GM18520 (cell line): Measurements from ENCODE around the gene FOCAD.

Source experiments
- ATAC-seq: cut with Tn5 transposase; IDR thresholded peaks from one replicate; pipeline ENCODE4 v1.9.1; 2021; ENCODE audit not compliant: unreplicated experiment

FOCAD gene

DNA sequence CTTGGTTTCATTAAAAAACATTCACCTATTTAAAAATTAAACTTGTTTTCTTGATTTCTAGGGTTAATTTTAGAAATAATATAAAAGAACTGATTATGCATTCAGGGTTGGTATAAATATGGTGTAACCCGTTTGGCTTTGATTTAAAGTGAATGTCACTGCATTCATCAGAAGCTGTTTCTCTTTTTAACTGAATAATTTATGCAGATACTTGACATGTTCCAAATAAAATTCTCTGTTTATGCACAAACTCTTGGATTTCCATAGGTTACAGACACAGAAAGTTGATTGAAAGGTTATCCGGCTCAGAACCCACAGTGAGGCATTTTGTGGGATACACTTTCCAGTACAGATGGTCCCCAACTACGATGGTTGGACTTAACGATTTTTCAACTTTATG is 186.1 kb downstream of the FOCAD start:
- no peak for ATAC-seq

DNA sequence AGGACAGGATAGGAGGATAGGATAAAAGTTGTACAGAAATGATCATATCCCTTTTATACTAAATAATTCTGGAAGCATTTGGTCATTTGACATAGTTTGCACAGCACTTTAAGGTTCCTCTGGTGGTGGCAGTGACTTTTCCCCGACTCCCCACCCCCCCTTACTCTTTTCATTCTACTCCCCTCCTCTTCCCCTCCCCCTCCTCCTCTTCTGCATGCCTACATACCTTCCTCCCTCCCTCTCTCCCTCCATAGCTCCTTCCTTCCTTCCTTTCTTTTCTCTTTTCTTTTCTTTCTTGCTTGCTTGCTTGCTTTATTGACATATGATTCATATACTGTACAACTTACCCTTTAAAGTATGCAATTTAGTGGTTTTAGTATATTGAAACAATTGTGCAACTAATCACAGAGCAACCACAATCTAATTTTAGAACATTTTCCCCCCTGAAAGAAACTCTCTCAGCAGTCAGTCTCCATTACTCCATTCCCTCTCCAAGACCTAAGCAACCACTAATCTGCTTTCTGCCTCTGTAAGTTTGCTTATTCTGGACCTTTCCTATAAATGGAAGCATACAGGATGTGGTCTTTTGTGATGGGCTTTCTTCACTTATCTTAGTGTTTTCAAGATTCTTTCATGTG is 188.4 kb downstream of the FOCAD start:
- no peak for ATAC-seq

DNA sequence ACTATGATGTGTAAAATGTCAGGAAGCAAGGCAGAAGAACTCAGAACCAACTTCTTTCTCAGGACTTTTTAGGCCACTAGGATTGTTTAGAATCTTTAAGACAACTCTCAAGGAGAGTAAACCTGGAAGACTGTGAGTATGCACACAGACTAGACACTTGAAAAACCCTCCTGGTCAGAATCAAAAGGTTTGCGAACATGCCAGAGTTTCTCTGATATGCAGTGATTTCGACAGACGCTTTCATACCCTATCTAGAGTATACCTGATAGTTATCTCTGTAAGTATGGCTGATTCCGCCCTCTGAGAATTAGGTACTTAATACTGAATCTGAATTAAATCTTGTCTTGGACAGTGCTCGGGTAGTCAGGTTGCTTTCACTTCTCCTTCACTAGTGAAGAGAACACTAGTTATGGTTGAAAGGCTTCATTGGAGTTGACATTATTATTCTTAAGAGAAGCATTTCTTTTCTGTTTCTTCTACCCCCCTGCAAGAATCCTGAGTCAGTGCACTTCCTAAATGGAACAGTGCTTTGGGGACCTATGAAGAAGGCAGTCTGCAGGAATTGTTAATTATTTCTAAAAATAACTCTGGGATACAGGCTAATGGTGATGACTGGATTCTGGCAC is 189.3 kb downstream of the FOCAD start:
- ATAC-seq: no peak

DNA sequence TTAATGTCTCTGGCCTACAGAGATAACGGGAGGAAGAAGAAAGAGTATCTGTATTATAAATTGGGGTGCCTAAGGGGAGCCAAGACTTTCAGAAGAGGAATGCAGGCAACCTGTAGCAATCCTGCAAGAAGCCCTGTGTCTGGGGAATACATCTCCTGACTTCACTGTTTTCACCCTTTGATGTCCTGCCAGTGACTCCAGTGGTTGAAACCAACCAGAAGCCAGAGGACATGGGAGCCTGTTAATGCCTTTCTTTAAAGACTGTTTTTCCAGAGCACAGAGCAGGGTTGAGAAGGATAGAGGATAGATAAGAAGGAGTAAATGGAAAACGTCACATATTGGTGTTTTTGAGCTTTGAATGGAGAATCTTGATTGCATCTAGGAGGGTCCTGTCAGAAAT is 196.2 kb downstream of the FOCAD start:
- no peak for ATAC-seq

DNA sequence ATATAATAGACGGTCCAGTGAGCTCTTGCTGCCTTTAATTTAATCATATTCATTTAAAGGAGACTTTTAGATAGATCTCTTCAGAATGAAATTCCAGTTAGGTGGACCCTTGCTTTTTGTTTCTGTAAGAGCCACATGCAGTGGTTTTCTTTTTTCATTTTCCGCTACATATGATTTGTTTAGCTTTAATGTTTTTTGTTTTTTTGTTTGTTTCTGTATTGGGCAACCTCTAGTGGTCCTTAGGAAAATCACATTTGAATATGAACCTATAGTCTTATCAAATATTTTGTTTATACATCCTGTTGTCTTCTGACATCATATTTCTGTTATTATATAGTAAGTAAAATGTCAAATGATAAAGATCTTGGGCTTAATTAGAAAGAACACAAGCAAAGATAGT is 196.6 kb downstream of the FOCAD start:
- ATAC-seq: no peak

DNA sequence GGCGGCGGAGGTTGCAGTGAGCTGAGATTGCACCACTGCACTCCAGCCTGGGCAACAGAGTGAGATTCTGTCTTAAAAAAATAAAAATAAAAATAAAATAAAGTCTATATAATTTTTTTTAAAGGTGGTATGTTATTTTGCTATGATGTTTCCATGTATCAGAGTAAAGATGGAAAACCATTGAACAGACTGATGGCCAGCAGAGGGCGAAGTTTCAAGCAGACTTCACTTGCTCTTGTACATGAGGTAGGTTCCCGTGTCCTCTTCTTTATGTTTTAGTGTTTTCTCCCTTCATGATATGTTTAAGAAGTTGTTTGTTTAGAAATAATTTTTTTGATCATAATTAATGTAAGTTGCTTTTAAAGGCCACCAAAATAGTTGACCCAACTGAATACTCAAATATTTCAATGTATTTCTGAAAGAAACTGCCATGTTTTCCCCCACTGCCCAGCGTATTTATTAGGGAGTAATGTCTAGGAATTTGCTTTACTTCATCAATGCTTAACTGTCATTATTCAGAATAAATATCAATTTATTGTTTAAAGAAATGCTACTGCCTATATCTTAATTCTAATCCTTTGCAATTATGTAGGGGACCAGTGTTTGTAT is 201.0 kb downstream of the FOCAD start:
- ATAC-seq: no peak

DNA sequence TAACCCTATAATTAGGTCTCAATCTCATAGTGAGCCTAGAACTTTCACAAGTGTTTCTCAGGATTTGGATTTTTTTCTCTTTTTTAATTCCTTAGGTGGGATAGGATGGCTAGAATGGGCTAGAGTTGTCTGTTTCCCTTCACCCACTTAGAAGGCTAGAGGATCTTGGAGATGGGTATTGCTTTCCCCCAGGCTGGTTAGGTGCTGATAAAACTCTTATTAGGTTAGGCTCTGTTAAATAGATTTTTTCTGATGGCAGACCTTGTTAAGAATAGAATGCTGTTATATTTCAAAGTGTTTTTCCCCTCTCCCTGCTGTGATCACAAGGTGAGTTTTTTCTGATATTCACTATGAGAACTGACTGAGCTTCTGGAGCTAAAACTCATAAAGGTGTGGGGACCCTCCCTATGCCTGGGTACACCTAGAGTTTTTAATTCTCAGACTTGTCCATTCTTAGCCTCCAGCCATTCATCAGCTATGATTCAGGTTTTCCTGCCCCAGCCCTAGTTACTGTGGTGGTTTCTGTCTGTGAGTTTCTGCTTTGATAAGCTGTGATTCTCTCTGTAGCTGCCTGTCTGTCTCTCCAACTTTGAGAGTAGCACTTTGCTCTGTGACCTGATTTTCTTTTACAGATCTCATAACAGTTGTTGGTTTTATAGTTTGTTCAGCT is 215.0 kb downstream of the FOCAD start:
- ATAC-seq: no peak

DNA sequence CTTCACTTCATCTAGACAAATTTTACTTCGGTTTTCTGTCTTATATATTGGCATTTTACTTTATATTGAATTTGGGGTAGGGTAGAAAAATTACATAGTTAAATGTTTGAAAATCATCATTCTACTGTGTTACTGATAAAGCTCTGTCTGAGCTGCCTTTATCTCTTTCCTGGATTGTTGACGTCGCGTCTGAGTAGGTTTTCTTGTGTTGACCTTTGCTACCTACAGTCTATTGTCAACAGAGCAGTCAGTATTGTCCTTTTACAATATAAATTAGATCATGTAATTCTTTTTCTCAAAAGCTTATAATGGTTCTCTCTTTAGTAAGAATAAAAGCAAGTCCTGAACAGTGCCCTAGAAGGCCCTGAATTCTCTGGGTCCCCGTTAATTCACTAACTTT is 219.2 kb downstream of the FOCAD start:
- ATAC-seq: no peak

DNA sequence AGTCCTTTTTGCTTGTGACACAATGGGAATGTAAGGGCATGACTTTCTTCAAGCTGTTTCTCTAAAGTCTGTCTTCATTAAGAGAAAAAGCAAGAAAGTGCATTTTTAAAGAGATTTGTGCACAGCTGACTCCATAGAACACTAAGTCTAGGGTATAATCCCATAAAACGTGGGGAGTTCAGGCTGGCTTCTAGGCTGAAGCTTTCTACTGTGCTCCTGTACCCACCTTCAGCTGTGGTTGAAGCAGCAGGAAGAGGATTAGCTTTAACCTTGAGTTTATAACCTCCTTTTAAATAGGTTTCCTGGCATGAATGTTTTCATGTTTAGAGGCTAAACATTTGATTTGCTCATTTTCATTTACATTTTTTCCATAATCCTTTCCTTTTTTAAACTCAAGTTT is 220.9 kb downstream of the FOCAD start:
- no peak for ATAC-seq

DNA sequence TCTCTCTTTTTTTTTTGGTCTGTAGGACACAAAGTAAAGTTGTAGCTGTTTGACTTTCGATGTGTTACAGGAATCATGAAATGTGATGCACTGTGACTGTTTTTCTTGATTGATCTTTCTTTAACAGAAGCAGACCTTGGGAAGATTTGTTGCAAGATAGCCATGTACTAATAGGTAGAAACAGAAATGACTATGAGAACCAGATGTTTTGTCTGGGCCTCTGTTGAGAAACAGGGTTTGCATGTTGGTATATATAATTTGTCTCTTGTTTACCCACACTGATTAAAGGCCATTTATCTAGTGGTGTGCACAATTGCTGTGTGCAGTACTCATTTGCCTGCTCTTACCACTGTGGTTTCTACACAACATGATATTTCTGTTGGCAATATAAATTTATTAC is 222.3 kb downstream of the FOCAD start:
- ATAC-seq: no peak

DNA sequence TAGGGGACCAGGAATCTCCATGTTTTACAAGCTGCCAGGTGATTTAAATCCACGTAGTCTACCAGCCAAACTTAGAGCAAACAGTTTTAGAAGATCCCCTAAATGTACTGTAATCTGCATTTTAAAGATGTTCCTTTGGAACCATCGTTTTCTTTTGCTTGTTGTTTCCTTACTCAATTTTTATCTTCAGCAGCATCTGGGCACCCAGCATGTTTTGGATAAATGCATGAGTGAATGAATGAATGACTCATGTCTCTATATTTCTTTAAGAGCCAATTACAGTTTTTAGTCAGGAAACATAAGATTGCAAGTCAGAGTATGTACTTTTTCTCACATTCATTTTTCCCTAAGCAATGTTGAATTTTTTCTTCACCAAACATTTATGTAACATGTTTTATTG is 224.4 kb downstream of the FOCAD start:
- no peak for ATAC-seq

DNA sequence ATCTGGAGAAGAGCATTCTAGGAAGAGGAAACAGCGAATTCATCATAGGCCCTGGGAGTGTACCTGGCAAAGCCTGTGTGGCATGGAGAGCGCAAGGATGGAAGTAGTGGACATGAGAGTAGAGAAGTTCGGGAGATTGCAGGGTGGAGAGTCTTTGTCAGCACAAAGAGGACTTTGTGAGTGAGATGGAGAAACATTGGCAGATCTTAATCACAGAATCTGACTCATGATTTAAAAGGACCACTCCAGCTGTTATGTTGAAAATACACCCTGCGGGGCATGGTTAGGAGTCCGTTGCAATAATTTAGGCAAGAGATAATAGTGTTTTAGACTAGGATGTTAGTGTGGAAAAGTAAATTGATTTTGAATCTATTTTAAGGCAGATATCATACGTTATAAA is 230.5 kb downstream of the FOCAD start:
- ATAC-seq: no peak

DNA sequence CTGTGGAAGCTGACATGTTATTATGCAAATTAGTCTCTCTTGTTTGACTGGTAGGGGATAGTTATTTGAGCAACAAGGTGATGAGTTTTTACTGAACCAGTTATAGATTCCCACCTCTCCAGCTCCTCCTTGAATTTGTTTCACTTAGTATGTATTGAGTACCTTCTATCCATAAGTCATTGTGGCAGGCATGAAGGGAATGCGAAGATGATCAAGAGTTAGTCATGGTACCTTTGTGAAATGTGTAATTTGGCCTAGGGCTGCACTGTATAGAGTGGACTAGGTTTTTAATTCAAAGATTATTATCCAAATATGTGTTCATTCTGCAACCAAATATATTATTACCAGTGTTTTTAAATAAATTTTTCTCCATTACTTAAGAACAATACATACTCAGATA is 237.3 kb downstream of the FOCAD start:
- ATAC-seq: no peak

DNA sequence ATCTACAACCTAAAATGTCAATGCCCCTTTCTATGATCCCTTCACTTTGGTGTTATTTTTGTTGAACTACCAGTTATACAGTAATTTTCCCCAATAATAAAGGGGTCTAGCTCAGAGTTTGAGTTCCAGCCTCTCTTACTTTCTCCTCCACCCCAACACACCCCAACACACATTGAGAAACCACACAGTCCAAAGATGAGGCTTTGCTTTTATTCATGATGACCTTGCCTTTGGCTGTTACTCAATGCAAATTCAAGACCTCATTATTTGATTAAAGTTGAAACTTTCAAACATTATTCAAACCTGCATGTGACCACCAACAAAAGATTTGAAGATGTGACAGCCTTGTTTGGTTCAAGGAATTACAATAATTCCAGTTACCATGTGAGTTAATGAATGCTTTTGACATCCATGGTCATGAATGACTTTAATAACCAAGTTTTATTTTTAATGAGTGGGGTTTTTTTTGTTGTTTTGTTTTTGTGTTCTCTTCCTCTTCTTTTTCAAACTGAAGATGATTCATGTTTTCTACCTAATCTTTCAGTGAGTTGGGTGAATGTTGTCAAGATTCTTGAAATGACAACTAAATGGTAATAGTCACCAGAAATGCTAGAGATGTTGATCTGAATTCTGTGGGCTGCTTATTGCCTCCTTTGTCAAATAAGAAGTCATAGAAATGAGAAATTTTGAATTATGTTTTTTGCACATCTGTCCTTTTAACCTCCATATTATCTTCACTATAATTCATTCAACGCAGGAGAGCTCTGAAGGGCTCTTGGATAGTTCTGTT is 241.4 kb downstream of the FOCAD start:
- no peak for ATAC-seq

DNA sequence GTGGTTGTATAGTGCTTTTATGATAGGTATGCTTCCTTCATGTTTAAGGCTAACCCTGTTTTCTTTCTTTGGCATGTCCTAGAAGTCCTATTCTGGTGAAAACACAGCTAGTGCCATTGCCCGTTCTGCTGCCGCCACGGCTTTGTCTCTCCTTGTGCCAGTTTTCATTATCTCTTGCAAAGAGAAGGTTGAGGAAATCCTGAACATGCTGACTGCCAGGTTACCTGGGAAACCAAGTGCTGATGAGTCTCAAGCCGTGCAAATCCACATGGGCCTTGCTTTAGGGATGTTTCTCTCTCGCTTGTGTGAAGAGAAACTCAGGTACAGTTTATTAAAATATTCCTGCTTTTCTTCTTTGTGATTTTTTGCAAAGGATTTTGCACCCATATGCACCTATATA is 245.2 kb downstream of the FOCAD start:
- no peak for ATAC-seq

DNA sequence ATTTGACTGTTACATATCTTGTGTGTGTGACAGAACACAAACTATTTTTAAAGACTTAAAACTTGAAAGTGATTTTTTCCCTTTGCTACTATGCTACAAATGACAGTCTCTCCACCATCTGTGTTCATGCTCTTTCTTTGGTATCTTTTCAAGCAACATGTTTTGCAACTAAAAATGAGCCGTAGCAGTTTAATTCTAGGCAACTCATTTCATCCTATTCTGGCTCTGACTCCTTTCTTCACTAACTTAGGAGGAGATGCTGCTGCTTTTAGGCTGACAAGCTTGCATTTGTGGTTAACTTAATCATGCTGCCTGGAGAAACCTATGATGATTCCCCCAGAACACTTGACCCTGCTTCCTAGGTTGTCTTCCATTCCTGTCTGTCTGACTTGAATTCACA is 246.8 kb downstream of the FOCAD start:
- no peak for ATAC-seq

DNA sequence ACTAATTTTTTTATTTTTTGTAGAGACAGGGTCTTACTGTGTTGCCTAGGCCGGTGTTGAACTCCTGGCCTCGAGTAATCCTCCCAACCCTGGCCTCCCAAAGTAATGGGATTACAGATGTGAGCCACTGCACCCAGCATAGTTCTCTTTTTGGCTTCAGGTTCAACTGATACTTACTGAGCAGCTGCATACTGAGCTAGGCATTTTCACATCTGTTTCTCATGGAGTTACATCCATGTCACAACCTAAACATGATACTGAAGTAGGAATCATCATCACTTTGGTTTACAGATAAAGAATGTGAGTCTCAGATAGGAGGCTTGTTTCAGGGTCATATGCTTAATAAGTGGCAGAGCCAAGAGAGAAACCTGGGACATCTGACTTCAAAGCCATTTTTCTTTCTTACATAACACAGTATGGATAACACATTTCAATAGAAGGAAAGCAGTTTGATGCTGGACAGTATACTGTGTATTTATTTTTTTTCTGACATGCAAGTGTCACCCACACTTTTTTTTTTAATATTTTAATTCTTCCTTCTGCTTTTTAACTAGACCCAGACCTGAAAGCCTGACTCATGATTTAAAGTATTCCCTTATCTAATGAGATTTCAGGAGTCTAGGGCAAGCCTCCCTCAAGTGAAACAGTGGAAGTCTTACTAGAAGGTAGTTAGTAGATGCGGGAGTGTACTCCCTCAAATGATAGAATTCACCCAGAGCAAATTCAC is 256.6 kb downstream of the FOCAD start:
- ATAC-seq: peak; percentile 12

DNA sequence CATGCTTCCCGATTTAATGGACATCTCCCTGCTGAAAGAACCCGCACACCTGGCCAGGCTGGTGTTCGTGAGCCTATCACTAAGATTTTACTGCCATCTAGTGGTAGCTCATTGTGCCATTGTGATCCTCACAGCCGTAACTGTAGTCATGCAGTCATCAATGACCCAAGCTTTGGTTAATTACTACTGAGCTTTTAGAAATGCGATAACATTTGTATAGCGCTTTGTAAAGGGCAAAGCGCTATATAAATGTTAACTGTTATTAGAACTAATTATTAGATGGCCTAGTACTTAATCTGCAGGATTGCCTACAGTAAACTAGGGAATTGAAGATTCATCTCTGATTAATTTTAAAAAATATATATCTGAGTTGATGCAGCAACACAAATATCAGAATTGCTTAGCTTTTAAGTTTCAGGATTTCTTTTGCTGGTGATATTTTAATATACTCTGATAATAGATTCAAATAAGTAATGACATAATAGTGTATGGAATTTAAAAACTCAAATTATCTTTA is 257.2 kb downstream of the FOCAD start:
- ATAC-seq: peak; percentile 92

DNA sequence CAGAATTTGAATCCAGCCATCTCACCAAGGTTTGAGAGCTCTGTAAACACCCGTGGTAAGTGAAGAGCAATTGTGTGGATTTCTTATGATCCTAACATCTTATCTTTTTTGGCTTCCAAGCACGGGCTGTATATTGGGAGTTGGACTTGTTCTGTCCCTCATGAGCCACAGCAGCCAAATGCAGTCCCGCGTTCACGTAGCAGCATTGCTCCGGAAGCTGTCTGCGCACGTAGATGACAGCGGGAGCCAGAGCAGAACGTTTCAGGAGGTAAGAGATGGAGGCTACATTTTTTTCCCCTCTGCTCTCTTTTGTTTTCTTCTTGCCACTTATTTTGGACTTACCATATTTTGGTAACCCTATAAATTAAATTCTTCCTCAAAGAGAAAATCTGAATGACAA is 260.4 kb downstream of the FOCAD start:
- ATAC-seq: no peak

DNA sequence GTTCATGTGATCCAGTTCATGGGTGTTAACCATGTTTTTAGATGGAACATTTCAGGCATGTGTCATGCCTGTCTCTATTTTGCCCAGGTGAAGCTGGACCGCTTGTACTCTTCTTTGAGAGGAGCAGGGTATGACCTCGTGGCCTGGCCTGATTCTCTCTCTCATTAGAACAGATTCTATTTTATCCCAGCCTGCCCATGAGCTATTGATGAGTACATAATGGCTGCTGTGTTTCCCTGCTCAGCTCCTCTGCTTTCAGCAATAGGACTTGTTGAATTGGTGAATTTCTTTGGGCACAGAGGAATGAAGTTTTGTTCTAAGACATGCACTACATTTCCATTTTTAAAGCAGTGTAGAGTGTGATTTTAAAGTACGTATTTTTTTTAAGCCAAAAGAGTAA is 261.2 kb downstream of the FOCAD start:
- ATAC-seq: no peak

DNA sequence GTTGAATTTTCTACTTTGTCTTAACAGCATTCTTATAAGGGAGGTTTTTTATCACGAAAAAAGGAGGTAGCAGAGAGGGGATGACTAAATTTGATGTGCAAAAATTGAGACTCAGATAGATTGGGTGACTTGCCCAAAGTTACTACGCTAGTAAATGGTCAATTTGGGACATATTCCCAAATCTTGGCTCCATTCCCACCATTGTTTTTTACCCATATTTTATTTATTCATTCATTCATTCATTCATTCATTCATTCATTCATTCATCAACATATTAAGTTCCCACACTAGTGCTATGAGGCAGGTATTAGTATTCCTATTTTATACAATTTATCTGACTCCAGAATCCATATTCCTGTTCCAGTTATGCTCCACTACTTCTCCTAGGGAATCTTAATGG is 261.8 kb downstream of the FOCAD start:
- ATAC-seq: no peak
